Endothelial cell of umbilical vein (primary cell): Measurements from ENCODE around the gene GUCY1A1.

Experiments
- CTCF ChIP-seq, 2 donors: IDR thresholded peaks; 1 replicate in 1 of 2; 2 replicates in 1 of 2; pipeline ENCODE4 v1.5.1; 2011; ENCODE audit warnings: low read length in 2 of 2, mild to moderate bottlenecking in 2 of 2, moderate library complexity in 2 of 2, control low read depth in 1 of 2, inconsistent platforms in 1 of 2, low read depth in 1 of 2; ENCODE audit not compliant: insufficient read depth in 1 of 2; ENCODE audit errors: extremely low read depth in 1 of 2
- EZH2 ChIP-seq: IDR thresholded peaks from 2 replicates; pipeline ENCODE4 v1.6.1; 2012; ENCODE audit warnings: borderline replicate concordance, low read depth, mild to moderate bottlenecking, moderate library complexity, low read length, inconsistent platforms; ENCODE audit not compliant: severe bottlenecking
- FOS ChIP-seq: IDR thresholded peaks from 2 replicates; pipeline ENCODE4 v1.6.1; 2011; ENCODE audit warnings: mild to moderate bottlenecking, low read length, moderate library complexity, borderline replicate concordance; ENCODE audit not compliant: insufficient read depth
- MAX ChIP-seq: IDR thresholded peaks from 2 replicates; pipeline ENCODE4 v1.6.1; 2011; ENCODE audit not compliant: insufficient read depth, insufficient read length
- MYC ChIP-seq: IDR thresholded peaks from one replicate; pipeline ENCODE4 v1.6.1; 2011; ENCODE audit warnings: mild to moderate bottlenecking, low read depth, low read length
- POLR2A ChIP-seq: IDR thresholded peaks from 2 replicates; pipeline ENCODE4 v1.6.1; 2012; ENCODE audit warnings: low read depth, mild to moderate bottlenecking, control low read depth, low read length
- POLR2AphosphoS5 ChIP-seq: IDR thresholded peaks from 2 replicates; pipeline ENCODE4 v1.6.1; 2012; ENCODE audit warnings: low read depth, mild to moderate bottlenecking, control low read depth, low read length, moderate library complexity; ENCODE audit not compliant: insufficient read depth

GRCh38 chr4:155748039-155748438 is 81.4 kb downstream of the GUCY1A1 start:
- TF ChIP-seq CTCF (IDR thresholded peaks at IDR 0.05; ENCODE audit: extremely low read depth in 1 of 2, insufficient read depth in 1 of 2, low read depth in 1 of 2, low read length in 2 of 2), result no peak
- TF ChIP-seq EZH2, result no peak
- TF ChIP-seq POLR2AphosphoS5, result no peak
- TF ChIP-seq MAX, result no peak
- TF ChIP-seq POLR2A, result no peak
- no peak for TF ChIP-seq FOS
- no peak for TF ChIP-seq MYC
